DOHH2 (cell line): ENCODE results near the gene GPR183.
A peak's percentile ranks its signal among the peaks of the same experiment; 100 is the strongest.

ENCODE experiments used
- EZH2phosphoT487 ChIP-seq: fragments of 200-600 bp; sonication (generic); IDR thresholded peaks from 2 replicates; pipeline ENCODE4 v1.6.1; 2017; ENCODE audit warnings: borderline replicate concordance, mild to moderate bottlenecking, antibody characterized with exemption, low read length, moderate library complexity, mixed read lengths
- TF ChIP-seq, protein P1 (sequence below): fragments of 200-600 bp; sonication (generic); IDR thresholded peaks from one replicate; pipeline ENCODE4 v1.5.1; 2014; ENCODE audit warnings: antibody characterized with exemption, mild to moderate bottlenecking, low read depth, low read length; ENCODE audit not compliant: poor library complexity, severe bottlenecking

DNA sequence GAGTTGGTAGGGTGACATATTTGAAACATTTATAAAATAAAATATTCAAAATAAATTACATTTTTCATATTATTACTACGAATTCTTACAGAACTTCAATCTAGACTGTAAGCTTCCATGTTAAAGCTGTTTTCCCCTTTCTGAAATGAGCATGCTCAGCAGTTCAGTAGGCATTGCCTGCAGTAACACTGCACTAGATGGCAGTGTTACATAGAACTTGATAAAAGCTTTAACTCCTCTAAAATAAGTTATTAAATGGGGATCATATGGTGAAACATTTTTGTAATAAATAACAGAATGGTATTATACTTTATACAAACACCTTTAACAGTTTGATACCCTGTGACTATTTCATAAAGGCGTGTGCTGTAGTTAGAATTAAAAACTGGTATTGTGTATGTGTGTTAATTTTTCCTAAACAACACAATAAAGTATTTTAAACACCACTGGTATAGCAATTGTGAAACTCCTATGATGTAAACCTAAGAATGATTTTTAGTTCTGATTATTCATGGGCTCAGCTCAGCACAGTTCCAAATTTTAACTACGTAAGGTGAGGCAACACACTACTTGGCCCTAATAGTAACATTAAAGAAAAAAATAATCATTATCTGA, 37.5 kb downstream of the GPR183 start:
- TF ChIP-seq, protein P1, sequence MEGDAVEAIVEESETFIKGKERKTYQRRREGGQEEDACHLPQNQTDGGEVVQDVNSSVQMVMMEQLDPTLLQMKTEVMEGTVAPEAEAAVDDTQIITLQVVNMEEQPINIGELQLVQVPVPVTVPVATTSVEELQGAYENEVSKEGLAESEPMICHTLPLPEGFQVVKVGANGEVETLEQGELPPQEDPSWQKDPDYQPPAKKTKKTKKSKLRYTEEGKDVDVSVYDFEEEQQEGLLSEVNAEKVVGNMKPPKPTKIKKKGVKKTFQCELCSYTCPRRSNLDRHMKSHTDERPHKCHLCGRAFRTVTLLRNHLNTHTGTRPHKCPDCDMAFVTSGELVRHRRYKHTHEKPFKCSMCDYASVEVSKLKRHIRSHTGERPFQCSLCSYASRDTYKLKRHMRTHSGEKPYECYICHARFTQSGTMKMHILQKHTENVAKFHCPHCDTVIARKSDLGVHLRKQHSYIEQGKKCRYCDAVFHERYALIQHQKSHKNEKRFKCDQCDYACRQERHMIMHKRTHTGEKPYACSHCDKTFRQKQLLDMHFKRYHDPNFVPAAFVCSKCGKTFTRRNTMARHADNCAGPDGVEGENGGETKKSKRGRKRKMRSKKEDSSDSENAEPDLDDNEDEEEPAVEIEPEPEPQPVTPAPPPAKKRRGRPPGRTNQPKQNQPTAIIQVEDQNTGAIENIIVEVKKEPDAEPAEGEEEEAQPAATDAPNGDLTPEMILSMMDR, result peak; percentile 70
- TF ChIP-seq EZH2phosphoT487, result no peak
